HEK293 (cell line): ENCODE results near the gene FUOM.

Source experiments
- ATF2 ChIP-seq: fragments of 450-650 bp; formaldehyde crosslinking; IDR thresholded peaks from 2 replicates; pipeline ENCODE4 v1.5.1; 2016; ENCODE audit warnings: missing biosample characterization, missing genetic modification characterization, low read depth
- CTCF ChIP-seq: fragments of 450-650 bp; formaldehyde crosslinking; IDR thresholded peaks from 2 replicates; pipeline ENCODE4 v1.5.1; 2016; ENCODE audit warnings: missing biosample characterization, missing genetic modification characterization
- REST ChIP-seq: fragments of 450-650 bp; formaldehyde crosslinking; IDR thresholded peaks from 2 replicates; pipeline ENCODE4 v1.5.1; 2016; ENCODE audit warnings: missing biosample characterization, missing genetic modification characterization
- YY1 ChIP-seq: fragments of 450-650 bp; formaldehyde crosslinking; IDR thresholded peaks from 2 replicates; pipeline ENCODE4 v1.5.1; 2018; ENCODE audit warnings: missing biosample characterization, missing genetic modification characterization
- ZBTB11 ChIP-seq: fragments of 450-650 bp; formaldehyde crosslinking; conservative IDR thresholded peaks from 2 replicates; pipeline ENCODE4 v1.5.1; 2016; ENCODE audit warnings: low read depth, missing biosample characterization, missing genetic modification characterization
- ZBTB21 ChIP-seq: fragments of 450-650 bp; formaldehyde crosslinking; IDR thresholded peaks from 2 replicates; pipeline ENCODE4 v1.5.1; 2017; ENCODE audit warnings: missing biosample characterization, missing genetic modification characterization
- ZBTB49 ChIP-seq: fragments of 450-650 bp; formaldehyde crosslinking; IDR thresholded peaks from 2 replicates; pipeline ENCODE4 v1.5.1; 2016; ENCODE audit warnings: missing biosample characterization, missing genetic modification characterization, low read depth
- ZBTB6 ChIP-seq: fragments of 450-650 bp; formaldehyde crosslinking; IDR thresholded peaks from 2 replicates; pipeline ENCODE4 v1.5.1; 2017; ENCODE audit warnings: missing biosample characterization, missing genetic modification characterization
- ZNF146 ChIP-seq: fragments of 450-650 bp; formaldehyde crosslinking; IDR thresholded peaks from 2 replicates; pipeline ENCODE4 v1.5.1; 2016; ENCODE audit warnings: missing biosample characterization, missing genetic modification characterization
- ZNF148 ChIP-seq: fragments of 450-650 bp; formaldehyde crosslinking; IDR thresholded peaks from 2 replicates; pipeline ENCODE4 v1.5.0; 2017; ENCODE audit warnings: missing biosample characterization, missing genetic modification characterization, borderline replicate concordance
- ZNF335 ChIP-seq: fragments of 450-650 bp; formaldehyde crosslinking; conservative IDR thresholded peaks from 2 replicates; pipeline ENCODE4 v1.5.1; 2016; ENCODE audit warnings: missing biosample characterization, missing genetic modification characterization
- ZNF37A ChIP-seq: fragments of 450-650 bp; IDR thresholded peaks from 2 replicates; pipeline ENCODE4 v1.5.1; 2018; ENCODE audit warnings: missing biosample characterization, missing genetic modification characterization
- ZSCAN18 ChIP-seq: fragments of 450-650 bp; formaldehyde crosslinking; IDR thresholded peaks from 2 replicates; pipeline ENCODE4 v1.5.1; 2016; ENCODE audit warnings: missing biosample characterization, missing genetic modification characterization

- TF ChIP-seq ZNF146 (tag by site-specific recombination) (no peak), CTCF (tag by site-specific recombination) (no peak), ZNF335 (tag by site-specific recombination) (no peak), ZBTB11 (tag by site-specific recombination) (no peak), ZBTB49 (tag by site-specific recombination) (no peak), ZBTB21 (tag by site-specific recombination) (no peak), YY1 (tag by site-specific recombination) (no peak), ZBTB6 (tag by site-specific recombination) (no peak), ATF2 (tag by site-specific recombination) (no peak), ZNF37A (tag by site-specific recombination) (no peak), ZNF148 (tag by site-specific recombination) (no peak), REST (tag by site-specific recombination) (no peak), ZSCAN18 (tag by site-specific recombination) (no peak)
Observed at GRCh38 chr10:133368153-133368552, 10.3 kb upstream of the FUOM start.
